Measurements from ENCODE around the gene EXTL1. TPM values are rescaled to one million over a fixed set of nuclear protein-coding genes. Genes with fewer than 3 reads are reported as not detected.

EXTL1 gene
- total RNA-seq, 1 donor from 2014 or later: 0.95 TPM

- H3K27ac Mint-ChIP-seq: peak overlapping the region; percentile 32
Measured at GRCh38 chr1:26019641-26020315, 1.8 kb upstream of the EXTL1 start.

DNA sequence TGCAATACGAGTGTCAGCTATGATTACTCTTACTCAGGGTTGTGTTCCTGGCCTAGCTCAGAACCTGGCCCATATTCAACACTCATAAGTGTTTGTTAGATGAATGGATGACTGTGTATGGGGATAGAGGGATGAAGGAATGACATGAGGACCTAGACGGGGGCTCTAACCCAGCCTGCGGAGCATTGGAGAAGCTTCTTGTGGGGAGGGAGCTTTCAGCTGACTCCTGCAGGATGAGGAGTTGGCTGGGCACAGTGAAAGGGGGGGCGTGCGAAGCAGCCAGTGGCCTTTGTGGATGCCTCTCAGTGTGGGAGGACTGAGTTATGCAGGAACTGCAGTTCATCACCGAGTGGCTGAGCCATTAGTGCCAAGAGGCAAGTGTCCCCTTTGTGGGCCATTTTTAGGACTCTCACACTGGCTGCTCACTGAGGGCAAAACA is 1.2 kb upstream of the EXTL1 start:
- Histone ChIP-seq H3K9ac (no peak overlapping the region), H3K4me2 (no peak overlapping the region)
- peaks cover 70% of the 10 kb centered on the region for H3K4me1 Mint-ChIP-seq

More at GRCh38 chr1:26019641-26020315, 1.8 kb upstream of the EXTL1 start:
- Mint-ChIP-seq H3K4me3 (no peak overlapping the region), H3K36me3 (no peaks in the 10 kb centered on the region), H3K4me1 (peaks cover 73% of the 10 kb centered on the region), H3K9me3 (no peaks in the 10 kb centered on the region), H3K27me3 (ENCODE audit: insufficient read depth, low read depth) (peaks cover 5% of the 10 kb centered on the region)
- no peak overlapping the region for H2AFZ ChIP-seq (replicated peaks)
- no peaks in the 10 kb centered on the region for H4K20me1 ChIP-seq (ENCODE audit: low read depth)
- H3K36me3 ChIP-seq: no peaks in the 10 kb centered on the region
- H3K9me3 ChIP-seq (ENCODE audit: low read depth): no peaks in the 10 kb centered on the region
- no peaks in the 10 kb centered on the region for H3F3A ChIP-seq (ENCODE audit: low read depth)
- peaks cover 16% of the 10 kb centered on the region for H3K4me1 ChIP-seq
- H3K79me2 ChIP-seq (ENCODE audit: low read depth): no peaks in the 10 kb centered on the region
- H3K9ac ChIP-seq: no peak overlapping the region
- no peaks in the 10 kb centered on the region for H3K27me3 ChIP-seq
- TF ChIP-seq EZH2 (IDR thresholded peaks at IDR 0.05) (no peak), CTCF (IDR thresholded peaks at IDR 0.05) (no peak), EZH2phosphoT487 (IDR thresholded peaks at IDR 0.05) (no peak)
- H3K4me2 ChIP-seq: no peak overlapping the region
- H3K27ac ChIP-seq: no peak overlapping the region
- no peak for DNase-seq (ENCODE audit: low spot score)
- no peak overlapping the region for H3K4me3 ChIP-seq

GRCh38 chr1:26020941-26021646 is 481 bp upstream of the EXTL1 start:
- H2AFZ ChIP-seq (replicated peaks): peak overlapping the region; percentile 59
- H3K79me2 ChIP-seq (ENCODE audit: low read depth): no peaks in the 10 kb centered on the region
- Mint-ChIP-seq H3K4me1 (peaks cover 69% of the 10 kb centered on the region), H3K27me3 (ENCODE audit: insufficient read depth, low read depth) (peaks cover 5% of the 10 kb centered on the region), H3K4me3 (peak overlapping the region; percentile 81), H3K36me3 (no peaks in the 10 kb centered on the region), H3K27ac (peak overlapping the region; percentile 87), H3K9me3 (no peaks in the 10 kb centered on the region)
- H3F3A ChIP-seq (ENCODE audit: low read depth): no peaks in the 10 kb centered on the region
- no peaks in the 10 kb centered on the region for H3K9me3 ChIP-seq (ENCODE audit: low read depth)
- no peak overlapping the region for H3K4me3 ChIP-seq
- no peak overlapping the region for H3K27ac ChIP-seq
- no peaks in the 10 kb centered on the region for H4K20me1 ChIP-seq (ENCODE audit: low read depth)
- H3K4me1 ChIP-seq: peaks cover 16% of the 10 kb centered on the region
- no peak for DNase-seq (ENCODE audit: low spot score)
- TF ChIP-seq EZH2phosphoT487 (IDR thresholded peaks at IDR 0.05) (no peak), CTCF (IDR thresholded peaks at IDR 0.05) (no peak), EZH2 (IDR thresholded peaks at IDR 0.05) (no peak)
- H3K9ac ChIP-seq: no peak overlapping the region
- peak overlapping the region; percentile 70 for H3K4me2 ChIP-seq
- no peaks in the 10 kb centered on the region for H3K27me3 ChIP-seq
- H3K36me3 ChIP-seq: no peaks in the 10 kb centered on the region

More for the DNA sequence above, 1.2 kb upstream of the EXTL1 start:
- DNase-seq (ENCODE audit: low spot score): no peak
- H3F3A ChIP-seq (ENCODE audit: low read depth): no peaks in the 10 kb centered on the region
- no peaks in the 10 kb centered on the region for H3K9me3 ChIP-seq (ENCODE audit: low read depth)
- no peaks in the 10 kb centered on the region for H3K27me3 ChIP-seq
- no peaks in the 10 kb centered on the region for H4K20me1 ChIP-seq (ENCODE audit: low read depth)
- Mint-ChIP-seq H3K27me3 (ENCODE audit: insufficient read depth, low read depth) (peaks cover 5% of the 10 kb centered on the region), H3K36me3 (no peaks in the 10 kb centered on the region), H3K9me3 (no peaks in the 10 kb centered on the region), H3K4me3 (peak overlapping the region; percentile 7), H3K27ac (peak overlapping the region; percentile 6)
- H3K4me1 ChIP-seq: peaks cover 16% of the 10 kb centered on the region
- no peaks in the 10 kb centered on the region for H3K36me3 ChIP-seq
- H3K4me3 ChIP-seq: no peak overlapping the region
- H3K79me2 ChIP-seq (ENCODE audit: low read depth): no peaks in the 10 kb centered on the region
- no peak overlapping the region for H3K27ac ChIP-seq
- no peak overlapping the region for H2AFZ ChIP-seq (replicated peaks)
- TF ChIP-seq CTCF (IDR thresholded peaks at IDR 0.05) (no peak), EZH2phosphoT487 (IDR thresholded peaks at IDR 0.05) (no peak), EZH2 (IDR thresholded peaks at IDR 0.05) (no peak)
